Endodermal cell (in vitro differentiated cells): ENCODE data around the gene REN. TPM values are rescaled to one million over a fixed set of nuclear protein-coding genes. Genes with fewer than 3 reads are reported as not detected.
A peak's percentile ranks its signal among the peaks of the same experiment; 100 is the strongest.

ENCODE experiments used
- DNase-seq: peaks from one replicate; pipeline ENCODE4 v3.0.0-alpha.2; 2017
- H3K27ac ChIP-seq: 2 replicates; pipeline ENCODE4 v1.5.1; 2013; ENCODE audit warnings: mild to moderate bottlenecking, low read depth, low read length, moderate library complexity
- H3K27me3 ChIP-seq: 2 replicates; pipeline ENCODE4 v1.6.1; 2013; ENCODE audit warnings: mild to moderate bottlenecking, low read length, moderate library complexity; ENCODE audit not compliant: insufficient read depth, control insufficient read depth, poor library complexity, severe bottlenecking
- H3K36me3 ChIP-seq: 2 replicates; pipeline ENCODE4 v1.7.0; 2013; ENCODE audit warnings: mild to moderate bottlenecking, low read length, moderate library complexity; ENCODE audit not compliant: control insufficient read depth, insufficient read depth
- H3K4me1 ChIP-seq: one replicate; pipeline ENCODE4 v1.7.0; 2013; ENCODE audit warnings: low read length; ENCODE audit not compliant: control insufficient read depth, insufficient read depth
- H3K4me3 ChIP-seq: 2 replicates; pipeline ENCODE4 v1.5.1; 2013; ENCODE audit warnings: mild to moderate bottlenecking, low read length, moderate library complexity
- H3K9ac ChIP-seq: 2 replicates; pipeline ENCODE4 v1.6.1; 2013; ENCODE audit warnings: mild to moderate bottlenecking, low read length, moderate library complexity; ENCODE audit not compliant: poor library complexity, severe bottlenecking; ENCODE audit errors: extremely low read depth
- H3K9me3 ChIP-seq: 2 replicates; pipeline ENCODE4 v1.6.1; 2013; ENCODE audit warnings: mild to moderate bottlenecking, low read length, moderate library complexity; ENCODE audit not compliant: control insufficient read depth
- H3K27ac Mint-ChIP-seq: 2 replicates; pipeline ENCODE4 v1.8.0; 2020; ENCODE audit warnings: mixed read lengths
- H3K27me3 Mint-ChIP-seq: 2 replicates; pipeline ENCODE4 v1.8.0; 2021; ENCODE audit warnings: mild to moderate bottlenecking, mixed read lengths; ENCODE audit not compliant: insufficient read depth
- H3K36me3 Mint-ChIP-seq: 2 replicates; pipeline ENCODE4 v1.8.0; 2020; ENCODE audit warnings: low read depth, mixed read lengths
- H3K4me1 Mint-ChIP-seq: 2 replicates; pipeline ENCODE4 v1.8.0; 2020; ENCODE audit warnings: mixed read lengths
- H3K4me3 Mint-ChIP-seq: 2 replicates; pipeline ENCODE4 v1.8.0; 2020; ENCODE audit warnings: mild to moderate bottlenecking, moderate library complexity, mixed read lengths
- H3K9me3 Mint-ChIP-seq: 2 replicates; pipeline ENCODE4 v1.8.0; 2020; ENCODE audit warnings: mild to moderate bottlenecking, mixed read lengths
- WGBS, 2 experiments: methylation state at CpG; one replicate each; pipeline versions ENCODE4 v1.1.5 to v1.1.7; 2013; ENCODE audit warnings: missing lambda C conversion rate in 2 of 2, mixed read lengths in 1 of 2; ENCODE audit not compliant: insufficient coverage in 1 of 2, insufficient read length in 1 of 2; 5-methylcytosine and 5-hydroxymethylcytosine counted together
- total RNA-seq, 2 donors: library from RNA; stranded (reverse); fragmentation: NEBNext Ultra II Directional in 1 of 2; extraction: Animal tissue kit (Norgen Biotek cat#: 25700) in 1 of 2; gene quantifications; 2 replicates in 1 of 2; 3 replicates in 1 of 2; pipeline ENCODE4 v1.2.1, GENCODE V29; 2021
- TF ChIP-seq, protein P1 (sequence below): fragments of 200-600 bp; sonication (generic); conservative IDR thresholded peaks from 2 replicates; pipeline ENCODE4 v1.5.0; 2021; ENCODE audit warnings: antibody characterized with exemption, mild to moderate bottlenecking

The REN gene
- total RNA-seq, 2 donors from 2014 or later: not detected

DNA sequence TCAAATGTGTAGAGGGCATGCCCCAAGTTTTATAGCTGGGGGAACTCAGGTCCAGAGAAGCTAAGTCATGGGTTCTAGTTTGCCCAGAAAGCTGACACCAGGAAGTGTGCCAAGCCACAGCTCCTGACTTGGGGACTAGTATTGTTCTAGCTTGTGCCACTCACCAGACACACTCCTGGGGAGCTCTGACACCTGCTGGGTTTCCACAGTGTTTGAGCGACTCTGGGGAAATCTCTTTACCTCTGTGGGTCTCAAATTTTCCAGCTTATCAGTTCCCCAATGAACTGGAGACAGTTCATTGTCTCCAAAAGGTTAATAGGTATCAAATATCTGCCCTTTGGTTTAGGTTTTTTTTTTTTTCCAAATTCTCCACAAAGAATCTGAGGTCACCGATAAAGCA lies 25.9 kb upstream of the REN start:
- Histone ChIP-seq H3K27me3 (peaks cover 52% of the 10 kb centered on the region), H3K9me3 (no peaks in the 10 kb centered on the region), H3K36me3 (no peaks in the 10 kb centered on the region), H3K4me3 (no peak overlapping the region), H3K27ac (no peak overlapping the region), H3K4me1 (no peaks in the 10 kb centered on the region), H3K9ac (no peak overlapping the region)
- Mint-ChIP-seq H3K4me1 (peaks cover 7% of the 10 kb centered on the region), H3K27me3 (peaks cover 66% of the 10 kb centered on the region), H3K9me3 (no peaks in the 10 kb centered on the region), H3K36me3 (no peaks in the 10 kb centered on the region), H3K4me3 (no peak overlapping the region), H3K27ac (no peak overlapping the region)
- TF ChIP-seq, protein P1, sequence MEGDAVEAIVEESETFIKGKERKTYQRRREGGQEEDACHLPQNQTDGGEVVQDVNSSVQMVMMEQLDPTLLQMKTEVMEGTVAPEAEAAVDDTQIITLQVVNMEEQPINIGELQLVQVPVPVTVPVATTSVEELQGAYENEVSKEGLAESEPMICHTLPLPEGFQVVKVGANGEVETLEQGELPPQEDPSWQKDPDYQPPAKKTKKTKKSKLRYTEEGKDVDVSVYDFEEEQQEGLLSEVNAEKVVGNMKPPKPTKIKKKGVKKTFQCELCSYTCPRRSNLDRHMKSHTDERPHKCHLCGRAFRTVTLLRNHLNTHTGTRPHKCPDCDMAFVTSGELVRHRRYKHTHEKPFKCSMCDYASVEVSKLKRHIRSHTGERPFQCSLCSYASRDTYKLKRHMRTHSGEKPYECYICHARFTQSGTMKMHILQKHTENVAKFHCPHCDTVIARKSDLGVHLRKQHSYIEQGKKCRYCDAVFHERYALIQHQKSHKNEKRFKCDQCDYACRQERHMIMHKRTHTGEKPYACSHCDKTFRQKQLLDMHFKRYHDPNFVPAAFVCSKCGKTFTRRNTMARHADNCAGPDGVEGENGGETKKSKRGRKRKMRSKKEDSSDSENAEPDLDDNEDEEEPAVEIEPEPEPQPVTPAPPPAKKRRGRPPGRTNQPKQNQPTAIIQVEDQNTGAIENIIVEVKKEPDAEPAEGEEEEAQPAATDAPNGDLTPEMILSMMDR: no peak
- WGBS, 2 experiments: 83 to 87% methylated on average over 1 to 2 of the region's 2 CpGs
- DNase-seq: no peak

DNA sequence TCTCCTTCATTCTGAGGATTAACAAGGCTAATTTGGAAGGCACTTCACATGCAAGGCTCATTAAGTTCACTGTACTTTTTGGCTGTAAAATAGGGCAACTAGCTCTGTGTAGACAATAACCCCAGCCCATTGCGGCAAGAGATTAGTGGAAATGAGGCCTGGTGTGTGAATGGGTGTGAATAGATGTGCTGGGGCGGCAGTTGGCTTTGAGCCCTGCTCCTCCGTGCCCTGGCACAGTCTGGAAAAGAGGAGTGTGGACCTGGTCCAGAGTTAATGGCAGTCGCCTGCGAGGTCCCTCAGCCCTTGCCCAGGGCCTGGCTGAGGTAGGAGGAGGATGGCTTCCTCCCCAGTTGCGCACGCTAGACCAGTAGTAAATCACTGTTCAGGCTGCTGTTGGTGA lies 25.3 kb upstream of the REN start:
- Histone ChIP-seq H3K4me3 (no peak overlapping the region), H3K9me3 (no peaks in the 10 kb centered on the region), H3K27ac (no peak overlapping the region), H3K36me3 (no peaks in the 10 kb centered on the region), H3K4me1 (no peaks in the 10 kb centered on the region), H3K9ac (no peak overlapping the region), H3K27me3 (peaks cover 58% of the 10 kb centered on the region)
- Mint-ChIP-seq H3K4me1 (peaks cover 5% of the 10 kb centered on the region), H3K27ac (no peak overlapping the region), H3K36me3 (no peaks in the 10 kb centered on the region), H3K9me3 (no peaks in the 10 kb centered on the region), H3K4me3 (no peak overlapping the region), H3K27me3 (peaks cover 71% of the 10 kb centered on the region)
- 88 to 89% methylated on average over 3 to 7 of the region's 7 CpGs for WGBS, 2 experiments
- TF ChIP-seq, protein P1: no peak
- DNase-seq: no peak

DNA sequence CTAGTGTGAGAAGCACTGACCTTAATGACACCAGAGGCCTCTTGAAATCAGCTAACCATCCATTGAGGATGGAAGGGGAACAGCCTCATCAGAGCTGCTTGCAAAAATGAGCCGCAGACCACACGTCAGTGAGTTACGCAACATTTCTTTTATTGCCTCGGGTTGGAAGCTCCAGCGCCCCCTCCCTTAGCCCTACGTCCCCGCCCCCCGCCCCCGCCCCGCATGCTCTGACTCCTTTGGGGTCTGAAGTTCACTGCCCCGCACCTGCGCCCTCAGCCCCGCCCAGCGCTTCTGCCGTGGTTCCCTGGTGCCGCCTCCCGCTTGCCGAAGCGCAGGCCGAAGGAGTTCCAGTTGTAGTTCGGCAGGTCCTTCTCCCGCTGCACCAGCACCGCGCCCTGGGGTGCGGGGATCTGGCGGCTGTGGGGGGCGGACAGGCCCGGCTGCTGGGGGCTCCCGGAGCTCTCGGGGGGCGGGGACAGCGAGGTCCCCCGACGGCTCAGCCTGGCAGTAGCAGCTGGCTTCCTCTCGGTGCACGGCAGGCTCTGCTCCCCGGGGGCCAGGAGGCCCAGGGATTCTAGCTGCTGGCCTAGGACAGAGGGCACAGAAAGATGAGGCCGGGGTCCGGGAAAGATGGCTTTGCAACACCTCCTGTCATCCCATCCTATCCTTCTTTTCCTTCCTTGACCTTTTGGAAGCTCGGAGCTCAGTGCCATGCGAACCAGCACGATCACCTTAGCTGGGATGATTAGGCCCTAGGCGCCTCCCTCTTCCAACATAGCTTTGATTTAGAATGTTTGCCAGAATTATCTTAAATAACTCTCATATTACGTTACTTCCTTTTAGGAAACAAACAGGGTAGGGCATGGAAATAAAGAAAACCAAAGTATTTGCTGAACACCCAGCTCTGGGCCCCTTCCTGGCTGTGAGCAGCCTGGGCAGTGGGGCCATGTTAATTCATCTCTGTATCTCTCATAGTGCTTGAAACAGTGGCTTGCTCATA lies 24.4 kb upstream of the REN start:
- Histone ChIP-seq H3K36me3 (no peaks in the 10 kb centered on the region), H3K27ac (no peak overlapping the region), H3K27me3 (peaks cover 60% of the 10 kb centered on the region), H3K4me1 (no peaks in the 10 kb centered on the region), H3K9me3 (no peaks in the 10 kb centered on the region), H3K9ac (no peak overlapping the region), H3K4me3 (no peak overlapping the region)
- Mint-ChIP-seq H3K27ac (no peak overlapping the region), H3K36me3 (no peaks in the 10 kb centered on the region), H3K4me3 (peak overlapping the region; percentile 16), H3K27me3 (peaks cover 74% of the 10 kb centered on the region), H3K9me3 (no peaks in the 10 kb centered on the region), H3K4me1 (no peaks in the 10 kb centered on the region)
- WGBS, 2 experiments: 35 to 40% methylated on average over 7 to 43 of the region's 44 CpGs
- peak; percentile 82 for DNase-seq
- TF ChIP-seq, protein P1: no peak
